Measurements from ENCODE around the gene CCDC85C.
"Not testable (repeated sequence)": the region's sequence is repeated elsewhere in the genome, so short reads cannot be mapped to it uniquely, and the experiment has no call there.

Gene CCDC85C

GRCh38 chr14:99647411-99647810 is 43.4 kb upstream of the CCDC85C start:
- no peak overlapping the region for H3K27ac ChIP-seq
- CTCF ChIA-PET, result interaction anchor here (0.6 kb wide), 1 partner anchor 156 kb away, joined by 3 read pairs; no protein-coding TSS in a partner anchor

GRCh38 chr14:99645545-99646505 is 41.8 kb upstream of the CCDC85C start:
- no peak for DNase-seq (ENCODE audit: low spot score)
- ChIA-PET CTCF (interaction anchor here (1.0 to 1.2 kb wide), 2 partner anchors 32 to 146 kb away, joined by 3 to 4 read pairs; no protein-coding TSS in a partner anchor), POLR2A (ENCODE audit: low non-redundant PET) (no interaction called here)
- no peak for TF ChIP-seq CTCF (conservative IDR thresholded peaks at IDR 0.05; ENCODE audit: low read depth)
- H3K27ac ChIP-seq, result no peak overlapping the region

More at GRCh38 chr14:99647411-99647810, 43.4 kb upstream of the CCDC85C start:
- no peak for TF ChIP-seq CTCF (conservative IDR thresholded peaks at IDR 0.05; ENCODE audit: low read depth)
- DNase-seq (ENCODE audit: low spot score), result no peak
- POLR2A ChIA-PET (ENCODE audit: low non-redundant PET), result no interaction called here

GRCh38 chr14:99644723-99645544 is 40.9 kb upstream of the CCDC85C start, which contains the start of gene HHIPL1:
Gene HHIPL1, plus strand, starts transcription at chr14:99645129. Its CDS starts 79 bp downstream, at chr14:99645208.
- H3K27ac ChIP-seq, result no peak within 1 kb of the TSS
- no peak for TF ChIP-seq CTCF (conservative IDR thresholded peaks at IDR 0.05; ENCODE audit: low read depth)
- POLR2A ChIA-PET (ENCODE audit: low non-redundant PET), result no interaction called here
- DNase-seq (ENCODE audit: low spot score), result peak; percentile 22
- CTCF ChIA-PET, result interaction anchor here (0.7 kb wide), 1 partner anchor 129 kb away, joined by 4 read pairs; no protein-coding TSS in a partner anchor

GRCh38 chr14:99644035-99644587 is 40.1 kb upstream of the CCDC85C start:
- ChIA-PET POLR2A (ENCODE audit: low non-redundant PET) (no interaction called here), CTCF (interaction anchor here (0.7 kb wide), 1 partner anchor 128 kb away, joined by 4 read pairs; no protein-coding TSS in a partner anchor)
- DNase-seq (ENCODE audit: low spot score), result no peak
- H3K27ac ChIP-seq, result no peak overlapping the region
- TF ChIP-seq CTCF (conservative IDR thresholded peaks at IDR 0.05; ENCODE audit: low read depth), result no peak

GRCh38 chr14:99643343-99643742 is 39.3 kb upstream of the CCDC85C start:
- no peak overlapping the region for H3K27ac ChIP-seq
- no peak for DNase-seq (ENCODE audit: low spot score)
- CTCF ChIA-PET, result no interaction called here
- no peak for TF ChIP-seq CTCF (conservative IDR thresholded peaks at IDR 0.05; ENCODE audit: low read depth)
- POLR2A ChIA-PET (ENCODE audit: low non-redundant PET), result no interaction called here

- H3K27ac ChIP-seq; CTCF ChIA-PET; POLR2A ChIA-PET (ENCODE audit: low non-redundant PET); DNase-seq (ENCODE audit: low spot score): not testable (repeated sequence)
These were observed 38.8 kb upstream of the CCDC85C start for GRCh38 chr14:99642771-99643170.

Measured in RWPE1 (cell line).